HepG2 (cell line): ENCODE data around the gene DEPDC5. TPM values are rescaled to one million over a fixed set of nuclear protein-coding genes. Genes with fewer than 3 reads are reported as not detected.

Experiments
- ARNT ChIP-seq: fragments of 450-650 bp; IDR thresholded peaks from 2 replicates; pipeline ENCODE4 v1.6.1; 2017
- ATRX ChIP-seq: sonication (generic); formaldehyde crosslinking; IDR thresholded peaks from 2 replicates; pipeline ENCODE4 v1.4.0; 2020; ENCODE audit warnings: missing genetic modification reagents, borderline replicate concordance
- CCDC6 ChIP-seq: sonication (generic); formaldehyde crosslinking; IDR thresholded peaks from 2 replicates; pipeline ENCODE4 v1.8.1; 2022; ENCODE audit warnings: mild to moderate bottlenecking, missing genetic modification reagents, moderate library complexity
- E2F2 ChIP-seq: sonication (generic); formaldehyde crosslinking; IDR thresholded peaks from 2 replicates; pipeline ENCODE4 v1.4.0; 2020; ENCODE audit warnings: missing genetic modification reagents, borderline replicate concordance
- ETV6 ChIP-seq: sonication (generic); formaldehyde crosslinking; conservative IDR thresholded peaks from 2 replicates; pipeline ENCODE4 v1.4.0; 2020; ENCODE audit warnings: missing genetic modification reagents
- HNF4A ChIP-seq: sonication (generic); formaldehyde crosslinking; IDR thresholded peaks from 2 replicates; pipeline ENCODE4 v1.4.0; 2020; ENCODE audit warnings: missing genetic modification reagents
- MIER3 ChIP-seq: IDR thresholded peaks from 2 replicates; pipeline ENCODE4 v1.6.1; 2016; ENCODE audit warnings: missing compliant biosample characterization, borderline replicate concordance
- NFYB ChIP-seq: sonication (generic); formaldehyde crosslinking; IDR thresholded peaks from 2 replicates; pipeline ENCODE4 v1.4.0; 2020; ENCODE audit warnings: missing genetic modification reagents
- NR2F6 ChIP-seq, 2 experiments: IDR thresholded peaks; 2 replicates each; pipeline ENCODE4 v1.6.1; 2016; ENCODE audit warnings: antibody characterized with exemption in 1 of 2, mild to moderate bottlenecking in 1 of 2
- PHF8 ChIP-seq: sonication (generic); formaldehyde crosslinking; IDR thresholded peaks from 2 replicates; pipeline ENCODE4 v1.5.0; 2020; ENCODE audit warnings: missing genetic modification reagents
- RORA ChIP-seq: sonication (generic); formaldehyde crosslinking; IDR thresholded peaks from 2 replicates; pipeline ENCODE4 v1.5.0; 2020; ENCODE audit warnings: mild to moderate bottlenecking, missing genetic modification reagents, moderate library complexity
- SIN3A ChIP-seq: IDR thresholded peaks from 2 replicates; pipeline ENCODE4 v1.6.1; 2011; ENCODE audit warnings: low read depth, mild to moderate bottlenecking, control low read depth, low read length, borderline replicate concordance
- SRY ChIP-seq: sonication (generic); formaldehyde crosslinking; IDR thresholded peaks from 2 replicates; pipeline ENCODE4 v1.8.0; 2022; ENCODE audit warnings: mild to moderate bottlenecking, missing genetic modification reagents
- SSRP1 ChIP-seq: IDR thresholded peaks from 2 replicates; pipeline ENCODE4 v1.6.1; 2016; ENCODE audit warnings: control low read depth
- THAP9 ChIP-seq: sonication (generic); formaldehyde crosslinking; IDR thresholded peaks from 2 replicates; pipeline ENCODE4; 2020; ENCODE audit warnings: missing genetic modification reagents, mild to moderate bottlenecking, borderline replicate concordance
- ZBTB34 ChIP-seq: sonication (generic); formaldehyde crosslinking; IDR thresholded peaks from 2 replicates; pipeline ENCODE4 v1.8.0; 2022; ENCODE audit warnings: mild to moderate bottlenecking, missing genetic modification reagents
- ZNF10 ChIP-seq: sonication (generic); formaldehyde crosslinking; IDR thresholded peaks from 2 replicates; pipeline ENCODE4 v1.4.0; 2020; ENCODE audit warnings: mild to moderate bottlenecking, low read depth, missing genetic modification reagents, borderline replicate concordance
- ZNF253 ChIP-seq: sonication (generic); formaldehyde crosslinking; IDR thresholded peaks from 2 replicates; pipeline ENCODE4 v1.8.0; 2022; ENCODE audit warnings: mild to moderate bottlenecking, missing genetic modification reagents, borderline replicate concordance
- ZNF264 ChIP-seq: sonication (generic); formaldehyde crosslinking; IDR thresholded peaks from 2 replicates; pipeline ENCODE4 v1.4.0; 2020; ENCODE audit warnings: missing genetic modification reagents
- ZNF326 ChIP-seq: sonication (generic); formaldehyde crosslinking; IDR thresholded peaks from 2 replicates; pipeline ENCODE4 v1.4.0; 2020; ENCODE audit warnings: missing genetic modification reagents, borderline replicate concordance
- ZNF343 ChIP-seq: sonication (generic); formaldehyde crosslinking; IDR thresholded peaks from 2 replicates; pipeline ENCODE4 v1.4.0; 2020; ENCODE audit warnings: mild to moderate bottlenecking, missing genetic modification reagents
- ZNF546 ChIP-seq: sonication (generic); formaldehyde crosslinking; conservative IDR thresholded peaks from 2 replicates; pipeline ENCODE4 v1.8.1; 2023; ENCODE audit warnings: mild to moderate bottlenecking, missing genetic modification reagents
- ZNF616 ChIP-seq: sonication (generic); formaldehyde crosslinking; IDR thresholded peaks from 2 replicates; pipeline ENCODE4 v1.5.0; 2020; ENCODE audit warnings: low read depth, mild to moderate bottlenecking, missing genetic modification reagents
- ZNF879 ChIP-seq: sonication (generic); formaldehyde crosslinking; IDR thresholded peaks from 2 replicates; pipeline ENCODE4 v1.8.1; 2023; ENCODE audit warnings: missing genetic modification reagents
- ZSCAN12 ChIP-seq: sonication (generic); formaldehyde crosslinking; IDR thresholded peaks from 2 replicates; pipeline ENCODE4 v1.9.0; 2021; ENCODE audit warnings: mild to moderate bottlenecking, missing genetic modification reagents
- ZSCAN20 ChIP-seq: sonication (generic); formaldehyde crosslinking; IDR thresholded peaks from 2 replicates; pipeline ENCODE4 v1.4.0; 2020; ENCODE audit warnings: missing genetic modification reagents, mild to moderate bottlenecking, borderline replicate concordance
- polyA plus RNA-seq, 8 experiments: library from polyadenylated mRNA; depleted of rRNA in 3 of 8; stranded (reverse) in 7 of 8; unstranded in 1 of 8; fragments of >200 nt; fragmentation: Illumina TruSeq in 4 of 8; extraction: Trizol in 4 of 8; gene quantifications; 2 replicates each; pipeline versions ENCODE4 v1.2.1 to v1.2.3, GENCODE V29; 2011 to 2016; ENCODE audit warnings: low read depth in 4 of 8, missing spikeins in 1 of 8, mixed read lengths in 1 of 8; ENCODE audit not compliant: insufficient read depth in 1 of 8
- total RNA-seq, 5 experiments: library from RNA; depleted of rRNA; stranded (reverse); fragments of >200 nt; fragmentation: Illumina TruSeq; extraction: Trizol; gene quantifications; 2 replicates each; pipeline ENCODE4 v1.2.3, GENCODE V29; 2016; ENCODE audit warnings: low read depth in 1 of 5

DEPDC5 gene
- total and polyA plus RNA-seq, 2 of the 13 experiments (the other 11 are each of a cell fraction or from before 2014, with no cell fraction given): 9.8 to 12.4 TPM

DNA sequence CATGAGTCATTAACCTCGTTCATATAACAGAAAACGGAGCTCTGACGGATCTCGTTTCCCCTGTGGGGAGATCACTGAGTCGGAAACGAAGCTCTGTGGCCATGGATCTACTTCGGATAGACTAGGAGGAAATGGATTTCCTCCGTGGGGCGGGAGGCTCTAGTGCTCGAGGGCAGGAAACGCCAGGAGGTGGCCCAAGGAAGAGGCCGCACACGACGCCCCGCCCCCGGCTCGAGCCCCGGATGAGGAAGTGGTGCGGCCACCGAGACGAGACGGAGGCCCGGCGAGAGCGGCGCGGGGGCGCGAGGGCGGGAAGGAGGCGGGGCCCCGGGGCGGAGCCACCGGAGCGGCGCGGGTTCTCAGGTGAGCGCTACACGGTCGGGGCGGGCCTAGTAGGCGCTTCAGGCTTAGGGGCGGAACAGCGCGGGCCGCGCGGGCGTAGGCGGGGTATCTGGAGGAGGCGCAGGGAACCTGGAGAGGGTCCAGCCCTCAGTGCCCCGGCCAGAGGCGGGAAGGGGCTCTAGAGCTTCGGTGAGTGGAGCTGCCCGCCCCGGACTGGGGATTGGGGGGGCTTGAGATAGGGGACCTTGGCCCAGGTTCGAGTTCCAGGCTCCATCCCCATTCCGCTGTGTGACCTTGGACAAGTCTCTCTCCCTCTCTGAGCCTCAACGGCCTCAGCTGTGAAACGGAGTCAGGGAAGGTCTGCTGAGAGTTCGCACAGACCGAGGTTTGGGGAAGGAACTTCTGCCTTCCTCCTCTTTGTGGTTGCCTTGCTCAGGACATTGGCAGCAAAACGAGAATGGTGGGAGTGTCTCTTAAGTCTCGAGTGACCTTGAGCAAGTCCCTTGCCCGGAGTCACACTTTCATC is at the start of gene DEPDC5 (continued):
- TF ChIP-seq ZNF326 (CRISPR knock-in tag) (no peak), E2F2 (no peak), RORA (CRISPR knock-in tag) (no peak), ZBTB34 (CRISPR knock-in tag) (no peak), SSRP1 (CRISPR knock-in tag) (0 out of 2 replicates have a peak, but pooled peaks have one; percentile 29), ZNF10 (no peak), ZSCAN12 (CRISPR knock-in tag) (no peak), MIER3 (peak; percentile 30; the same call in 1 of the 2 replicates), ATRX (CRISPR knock-in tag) (no peak), ZNF879 (CRISPR knock-in tag) (no peak), ZSCAN20 (peak; percentile 43; the same call in 1 of the 2 replicates), PHF8 (peak; percentile 79), SIN3A (peak; percentile 86; the same call in 1 of the 2 replicates), ETV6 (CRISPR knock-in tag) (peak; percentile 85), ARNT (no peak), ZNF616 (CRISPR knock-in tag) (no peak), CCDC6 (no peak), ZNF264 (CRISPR knock-in tag) (peak; percentile 71; the same call in 1 of the 2 replicates), HNF4A (CRISPR knock-in tag) (no peak), NFYB (CRISPR knock-in tag) (peak; percentile 42; the same call in 1 of the 2 replicates), THAP9 (no peak), ZNF546 (CRISPR knock-in tag) (no peak; the same call in 1 of the 2 replicates), ZNF253 (no peak; the same call in 1 of the 2 replicates), NR2F6 (IDR thresholded peaks at IDR 0.05) (no peak), NR2F6 (CRISPR knock-in tag; IDR thresholded peaks at IDR 0.05) (peak; percentile 7; the same call in 1 of the 2 replicates), SRY (CRISPR knock-in tag) (peak; percentile 79; the same call in 1 of the 2 replicates), ZNF343 (CRISPR knock-in tag) (no peak)
